Muscle layer of duodenum (tissue), 2 donors: ENCODE measurements around the gene DENND6B.
A peak's percentile ranks its signal among the peaks of the same experiment; 100 is the strongest.

Experiments
- H3K27ac ChIP-seq: one replicate; pipeline ENCODE4 v1.7.0; 2013; ENCODE audit warnings: mild to moderate bottlenecking, low read length
- H3K27me3 ChIP-seq: one replicate; pipeline ENCODE4 v1.7.0; 2013; ENCODE audit warnings: low read depth, mild to moderate bottlenecking, control low read depth, low read length
- H3K36me3 ChIP-seq, 2 donors: one replicate each; pipeline ENCODE4 v1.7.0; 2013; ENCODE audit warnings: low read length in 2 of 2, control low read depth in 1 of 2, mild to moderate bottlenecking in 1 of 2; ENCODE audit not compliant: insufficient read depth in 2 of 2, control insufficient read depth in 1 of 2
- H3K4me1 ChIP-seq, 2 donors: one replicate each; pipeline ENCODE4 v1.7.0; 2013; ENCODE audit warnings: low read length in 2 of 2, mild to moderate bottlenecking in 2 of 2, control low read depth in 1 of 2, moderate library complexity in 1 of 2; ENCODE audit not compliant: insufficient read depth in 2 of 2, control insufficient read depth in 1 of 2
- H3K4me3 ChIP-seq, 2 donors: one replicate each; pipeline ENCODE4 v1.7.0; 2013; ENCODE audit warnings: low read length in 2 of 2, low read depth in 1 of 2, mild to moderate bottlenecking in 1 of 2
- H3K9me3 ChIP-seq, 2 donors: one replicate each; pipeline ENCODE4 v1.7.0; 2013; ENCODE audit warnings: low read length in 2 of 2, control low read depth in 1 of 2, mild to moderate bottlenecking in 1 of 2; ENCODE audit not compliant: control insufficient read depth in 1 of 2
- donor health status: healthy.

The DENND6B gene

GRCh38 chr22:50264104-50264745 is 62.6 kb downstream of the DENND6B start:
- Histone ChIP-seq H3K27me3 (peaks cover 12% of the 10 kb centered on the region), H3K4me1 (peaks cover 0 to 46% of the 10 kb centered on the region in 2 donors), H3K9me3 (no peaks in the 10 kb centered on the region), H3K27ac (no peak overlapping the region), H3K36me3 (no peaks in the 10 kb centered on the region), H3K4me3 (no peak overlapping the region)

- Histone ChIP-seq H3K4me3 (no peak overlapping the region), H3K27ac (no peak overlapping the region), H3K4me1 (peaks cover 0 to 35% of the 10 kb centered on the region in 2 donors), H3K9me3 (no peaks in the 10 kb centered on the region), H3K36me3 (no peaks in the 10 kb centered on the region), H3K27me3 (peaks cover 12% of the 10 kb centered on the region)
Observed at GRCh38 chr22:50262973-50263617, 63.7 kb downstream of the DENND6B start.

- Histone ChIP-seq H3K4me1 (peaks cover 0 to 29% of the 10 kb centered on the region in 2 donors), H3K4me3 (no peak overlapping the region), H3K27me3 (peaks cover 12% of the 10 kb centered on the region)
Observed at GRCh38 chr22:50262460-50262911, 64.3 kb downstream of the DENND6B start.

GRCh38 chr22:50261615-50262459 is 65.0 kb downstream of the DENND6B start, which contains the start of gene MAPK12:
Gene MAPK12 (minus strand): TSS chr22:50261683. CDS start chr22:50261509, 174 bp downstream.
- H3K4me3 ChIP-seq: peak within 1 kb of the TSS in 1 of 2 donors; percentile 57
- peaks cover 0 to 22% of the 10 kb centered on the region in 2 donors for H3K4me1 ChIP-seq
- no peaks in the 10 kb centered on the region for H3K36me3 ChIP-seq
- H3K9me3 ChIP-seq: no peaks in the 10 kb centered on the region
- no peak within 1 kb of the TSS for H3K27ac ChIP-seq
- H3K27me3 ChIP-seq: peaks cover 12% of the 10 kb centered on the region

More at GRCh38 chr22:50262460-50262911, 64.3 kb downstream of the DENND6B start:
- no peaks in the 10 kb centered on the region for H3K9me3 ChIP-seq
- no peak overlapping the region for H3K27ac ChIP-seq
- no peaks in the 10 kb centered on the region for H3K36me3 ChIP-seq

GRCh38 chr22:50260801-50261614 is 65.8 kb downstream of the DENND6B start:
- Histone ChIP-seq H3K36me3 (no peaks in the 10 kb centered on the region), H3K4me1 (peaks cover 0 to 21% of the 10 kb centered on the region in 2 donors), H3K27ac (no peak overlapping the region), H3K4me3 (peak overlapping the region in 1 of 2 donors; percentile 57), H3K27me3 (peaks cover 12% of the 10 kb centered on the region), H3K9me3 (no peaks in the 10 kb centered on the region)

GRCh38 chr22:50260434-50260800 is 66.4 kb downstream of the DENND6B start:
- H3K4me3 ChIP-seq: peak overlapping the region in 1 of 2 donors; percentile 57
- H3K27ac ChIP-seq: no peak overlapping the region
- H3K9me3 ChIP-seq: no peaks in the 10 kb centered on the region
- no peaks in the 10 kb centered on the region for H3K36me3 ChIP-seq
- peaks cover 0 to 21% of the 10 kb centered on the region in 2 donors for H3K4me1 ChIP-seq
- peaks cover 12% of the 10 kb centered on the region for H3K27me3 ChIP-seq

GRCh38 chr22:50259302-50259701 is 67.5 kb downstream of the DENND6B start:
- Histone ChIP-seq H3K4me1 (peaks cover 0 to 21% of the 10 kb centered on the region in 2 donors), H3K36me3 (no peaks in the 10 kb centered on the region), H3K27me3 (peaks cover 12% of the 10 kb centered on the region), H3K27ac (no peak overlapping the region), H3K4me3 (no peak overlapping the region), H3K9me3 (no peaks in the 10 kb centered on the region)
